Fibroblast of skin of abdomen (primary cell): ENCODE measurements around the gene GRIK4.

Source experiments
- DNase-seq: peaks from one replicate; pipeline ENCODE4 v3.0.0-alpha.2; 2013

Gene GRIK4

DNA sequence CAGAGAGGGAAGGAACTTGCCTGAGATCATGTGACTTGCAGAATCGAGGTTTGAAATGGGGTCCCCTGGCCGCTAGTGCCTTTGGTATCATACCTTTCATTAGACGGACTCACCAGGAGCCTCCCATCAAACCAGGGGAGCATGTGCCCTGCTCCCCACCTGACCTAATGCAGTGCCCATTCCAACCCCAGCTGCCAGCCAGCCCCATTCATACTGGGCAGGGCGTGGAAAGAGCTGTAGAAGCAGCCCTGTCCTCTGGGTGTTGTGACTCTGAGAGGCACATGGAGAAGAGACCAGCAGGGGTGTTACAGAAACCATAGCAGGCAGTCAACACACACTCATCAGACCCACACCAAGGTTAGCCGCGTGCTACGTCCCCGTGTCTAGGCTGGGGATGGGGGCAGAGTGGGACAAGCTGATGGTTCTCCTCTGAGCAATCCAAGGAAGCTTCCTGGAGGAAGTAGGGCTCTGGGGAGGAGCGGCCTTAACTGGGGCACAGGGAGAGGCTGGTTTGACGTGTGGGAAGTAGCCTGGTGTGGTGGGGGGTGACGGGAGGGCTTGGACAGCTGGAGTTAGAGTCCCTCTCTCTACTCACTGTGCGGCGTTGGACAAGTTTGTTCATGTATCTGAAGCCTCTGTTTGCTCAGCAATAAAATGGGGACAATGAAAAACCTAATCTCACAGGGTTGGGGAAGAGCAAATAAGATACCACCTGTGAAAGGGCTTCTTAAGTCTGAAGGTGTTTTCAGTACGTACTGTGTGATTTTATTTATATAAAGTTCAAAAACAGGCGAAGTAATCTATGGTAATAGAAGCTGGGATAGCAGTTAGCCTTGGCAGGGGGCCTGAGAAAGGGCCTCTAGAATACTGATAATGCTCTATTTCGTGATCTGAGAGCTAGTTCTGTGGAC, 14.0 kb downstream of the GRIK4 start:
- DNase-seq = no peak

DNA sequence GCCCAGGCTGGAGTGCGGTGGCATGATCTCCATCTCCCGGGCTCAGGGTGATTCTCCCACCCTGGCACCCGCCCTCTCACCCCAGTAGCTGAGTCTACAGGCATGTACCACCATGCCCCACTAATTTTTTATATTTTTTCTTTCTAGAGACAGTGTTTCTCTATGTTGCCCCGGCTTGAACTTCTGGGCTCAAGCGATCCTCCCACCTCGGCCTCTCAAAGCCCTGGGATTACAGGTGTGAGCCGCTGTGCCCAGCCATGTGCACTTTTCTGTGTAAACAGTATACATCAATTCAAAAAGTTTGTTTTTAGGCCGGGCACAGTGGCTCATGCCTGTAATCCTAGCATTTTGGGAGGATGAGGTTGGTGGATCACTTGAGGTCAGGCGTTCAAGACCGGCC, 14.7 kb downstream of the GRIK4 start:
- DNase-seq = no peak

GRCh38 chr11:120527111-120527761, 15.7 kb downstream of the GRIK4 start:
- peak; percentile 71 for DNase-seq

- no peak for DNase-seq
Measured at GRCh38 chr11:120528749-120529148, 17.2 kb downstream of the GRIK4 start.

- no peak for DNase-seq
Measured at GRCh38 chr11:120529214-120529613, 17.7 kb downstream of the GRIK4 start.

- no peak for DNase-seq
Measured at GRCh38 chr11:120529911-120530310, 18.4 kb downstream of the GRIK4 start.

DNA sequence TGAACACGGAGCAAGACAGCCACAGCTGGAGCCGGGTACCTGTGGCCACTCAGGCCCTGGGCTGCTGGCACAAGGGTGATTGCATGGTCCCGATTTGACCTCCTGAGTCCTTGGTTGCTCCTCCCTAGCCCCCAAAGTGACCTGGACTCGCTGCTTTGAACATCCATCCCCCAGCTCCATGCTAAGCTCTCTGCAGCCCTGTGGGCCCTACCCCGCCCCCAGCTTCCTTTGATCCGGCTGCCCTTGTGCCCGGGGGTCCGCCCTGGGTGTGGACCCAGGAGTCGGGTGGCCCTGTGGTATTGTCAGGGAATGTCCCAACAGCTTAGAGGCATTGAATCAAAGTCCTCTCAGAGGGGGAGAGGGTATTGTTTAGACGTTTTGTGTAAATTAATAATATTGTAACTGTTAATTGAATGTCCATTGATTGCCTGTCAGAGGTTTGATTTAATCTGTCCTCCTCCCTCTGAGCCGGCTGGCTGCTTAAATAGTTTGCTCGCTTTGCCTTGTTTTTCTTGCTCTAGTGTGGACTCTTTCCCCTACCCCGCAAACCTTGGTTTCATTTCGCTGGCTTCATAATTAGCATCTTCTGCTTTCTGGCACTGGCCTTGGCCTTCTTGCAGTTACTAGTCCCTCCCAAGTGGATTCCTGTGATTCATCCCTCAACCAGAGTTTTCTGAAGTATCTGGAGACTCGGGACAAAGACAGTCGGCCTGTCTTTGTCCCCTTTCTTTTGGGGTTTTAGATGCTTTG, 20.7 kb downstream of the GRIK4 start:
- DNase-seq = peak; percentile 72

- DNase-seq = peak; percentile 49
Measured at GRCh38 chr11:120532832-120533196, 21.3 kb downstream of the GRIK4 start.

GRCh38 chr11:120536091-120536796, 24.7 kb downstream of the GRIK4 start:
- DNase-seq = no peak

- DNase-seq = no peak
Measured at GRCh38 chr11:120536797-120537169, 25.2 kb downstream of the GRIK4 start.

DNA sequence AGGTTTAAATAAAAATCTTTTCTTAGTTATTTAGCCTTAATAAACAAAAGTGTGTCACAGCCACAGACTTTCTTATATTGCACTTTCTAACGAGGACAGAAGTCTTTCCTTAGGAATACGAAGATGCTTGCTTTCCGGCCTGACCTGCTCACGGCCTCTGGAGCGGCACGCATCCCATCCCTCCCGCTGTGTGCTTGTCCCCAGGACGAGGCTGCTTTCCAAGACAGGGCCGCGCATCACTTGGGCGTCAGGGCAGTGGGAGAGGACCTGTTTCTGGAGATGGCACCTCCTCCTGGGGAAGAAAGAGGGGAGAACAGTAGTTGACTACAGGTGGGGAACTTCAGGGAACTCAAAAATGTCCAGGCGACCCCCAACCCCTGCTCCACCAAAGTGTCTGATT, 26.4 kb downstream of the GRIK4 start:
- DNase-seq = no peak

- no peak for DNase-seq
Measured at GRCh38 chr11:120538707-120539106, 27.2 kb downstream of the GRIK4 start.

- peak; percentile 67 for DNase-seq
Measured at GRCh38 chr11:120539667-120540369, 28.3 kb downstream of the GRIK4 start.

DNA sequence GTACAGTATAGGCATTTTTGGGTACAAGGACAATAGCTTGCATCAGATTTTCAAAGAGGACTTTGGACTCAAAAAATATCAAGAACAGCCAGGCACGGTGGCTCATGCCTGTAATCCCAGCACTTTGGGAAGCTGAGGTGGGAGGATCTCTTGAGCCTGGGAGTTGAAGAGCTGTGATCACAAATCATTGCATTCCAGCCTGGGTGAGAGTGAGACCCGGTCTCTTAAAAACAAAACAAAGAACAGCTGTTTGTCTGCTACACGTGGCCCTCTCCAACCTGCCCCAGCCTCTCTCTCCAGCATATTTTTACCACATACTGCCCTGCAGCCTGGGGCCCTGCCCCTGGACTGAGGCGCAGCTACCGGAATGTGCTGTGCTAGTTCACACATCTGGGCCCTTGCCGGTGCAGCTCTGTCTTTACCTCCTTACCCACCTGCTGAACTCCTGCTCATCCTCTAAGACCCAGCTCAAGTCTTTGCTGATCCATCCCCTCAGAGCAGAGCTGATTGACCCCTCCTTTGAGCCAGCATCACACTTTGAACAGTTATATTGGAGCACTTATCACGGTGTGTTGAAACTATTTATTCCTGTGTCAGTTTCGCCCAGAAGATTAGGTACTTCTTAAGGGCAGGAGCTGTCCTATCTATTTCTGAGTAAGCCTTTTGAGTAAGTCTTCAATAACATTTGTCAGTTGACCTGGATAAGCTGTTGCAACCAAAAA, 29.4 kb downstream of the GRIK4 start:
- peak; percentile 44 for DNase-seq

GRCh38 chr11:120543521-120544215, 32.1 kb downstream of the GRIK4 start:
- DNase-seq = no peak

- DNase-seq = no peak
Measured at GRCh38 chr11:120545813-120546212, 34.3 kb downstream of the GRIK4 start.

DNA sequence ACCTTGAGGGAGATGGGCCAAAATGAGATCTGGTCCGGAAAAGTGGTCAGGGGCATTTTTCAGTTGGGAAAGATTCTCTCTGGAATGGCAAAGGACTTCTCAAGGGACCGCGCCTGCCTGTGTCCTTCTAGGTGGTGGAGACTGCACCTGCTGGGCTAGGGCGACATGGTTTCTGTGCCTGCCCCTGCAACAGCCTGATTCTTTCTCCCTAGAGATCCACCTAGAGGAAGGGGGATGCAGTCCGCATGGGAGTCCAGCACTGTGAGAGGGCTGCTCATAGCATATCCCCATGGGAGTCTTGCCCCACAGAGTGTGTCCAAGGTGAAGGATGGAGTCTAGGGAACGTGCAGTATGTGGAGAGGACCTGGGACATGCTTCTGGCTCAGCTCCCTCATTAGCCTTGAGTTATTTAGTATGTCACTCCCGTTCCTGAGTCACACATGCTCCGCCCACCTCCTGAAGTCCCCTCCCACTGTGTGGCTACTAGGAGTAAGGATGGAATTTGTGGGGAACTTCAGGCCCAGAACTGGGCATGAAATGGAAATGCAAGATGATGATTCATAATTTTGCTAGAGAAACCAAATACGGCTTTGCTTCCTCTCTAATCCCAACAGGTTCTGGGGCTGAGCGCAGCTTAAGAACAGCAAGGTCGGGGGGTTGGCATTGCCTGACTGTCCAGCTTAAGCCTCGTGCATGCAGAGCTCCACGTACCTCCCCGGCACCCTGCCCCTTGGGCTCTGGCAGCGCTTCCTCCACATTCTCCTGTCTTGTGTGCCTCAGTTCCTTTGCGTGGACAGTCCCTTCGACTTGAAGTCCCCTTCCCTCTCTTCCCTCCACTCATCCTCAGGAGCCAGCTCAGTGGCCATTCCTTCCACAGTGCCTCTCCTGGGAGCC, 35.0 kb downstream of the GRIK4 start:
- DNase-seq = peak; percentile 97

GRCh38 chr11:120547316-120547715, 35.8 kb downstream of the GRIK4 start:
- no peak for DNase-seq

- DNase-seq = peak; percentile 94
Measured at GRCh38 chr11:120547811-120548681, 36.5 kb downstream of the GRIK4 start.
